HUES6 (cell line): Measurements from ENCODE around the gene KAT2B.

Experiments
- H3K27ac ChIP-seq: 2 replicates; pipeline ENCODE4 v1.7.0; 2013; ENCODE audit warnings: low read depth, mild to moderate bottlenecking, low read length, inconsistent platforms
- H3K27me3 ChIP-seq: 2 replicates; pipeline ENCODE4 v1.6.1; 2013; ENCODE audit warnings: low read length; ENCODE audit not compliant: control insufficient read depth, insufficient read depth
- H3K36me3 ChIP-seq: 2 replicates; pipeline ENCODE4 v1.6.1; 2013; ENCODE audit warnings: low read length; ENCODE audit not compliant: control insufficient read depth, insufficient read depth
- H3K4me1 ChIP-seq: 2 replicates; pipeline ENCODE4 v1.6.1; 2013; ENCODE audit warnings: low read length; ENCODE audit not compliant: control insufficient read depth, insufficient read depth
- H3K4me3 ChIP-seq: 2 replicates; pipeline ENCODE4 v1.5.1; 2013; ENCODE audit warnings: low read depth, low read length
- H3K9ac ChIP-seq: one replicate; pipeline ENCODE4 v1.6.1; 2013; ENCODE audit warnings: mild to moderate bottlenecking, low read length
- H3K9me3 ChIP-seq: 2 replicates; pipeline ENCODE4 v1.6.1; 2013; ENCODE audit warnings: low read depth, low read length; ENCODE audit not compliant: control insufficient read depth, insufficient read depth

KAT2B gene

GRCh38 chr3:20100151-20100550 lies 59.9 kb downstream of the KAT2B start:
- H3K9ac ChIP-seq, result no peak overlapping the region
- no peaks in the 10 kb centered on the region for H3K4me1 ChIP-seq
- no peaks in the 10 kb centered on the region for H3K9me3 ChIP-seq
- no peak overlapping the region for H3K4me3 ChIP-seq
- no peak overlapping the region for H3K27ac ChIP-seq
- H3K36me3 ChIP-seq, result no peaks in the 10 kb centered on the region
- H3K27me3 ChIP-seq, result no peaks in the 10 kb centered on the region

- H3K9me3 ChIP-seq, result no peaks in the 10 kb centered on the region
- H3K27ac ChIP-seq, result no peak overlapping the region
- no peaks in the 10 kb centered on the region for H3K36me3 ChIP-seq
- no peaks in the 10 kb centered on the region for H3K4me1 ChIP-seq
- H3K4me3 ChIP-seq, result no peak overlapping the region
- no peak overlapping the region for H3K9ac ChIP-seq
- no peaks in the 10 kb centered on the region for H3K27me3 ChIP-seq
Measured at GRCh38 chr3:20101041-20101440, 60.8 kb downstream of the KAT2B start.

- Histone ChIP-seq H3K4me1 (no peaks in the 10 kb centered on the region), H3K36me3 (no peaks in the 10 kb centered on the region), H3K9me3 (no peaks in the 10 kb centered on the region), H3K9ac (no peak overlapping the region), H3K27ac (no peak overlapping the region), H3K27me3 (no peaks in the 10 kb centered on the region), H3K4me3 (no peak overlapping the region)
Measured at GRCh38 chr3:20103731-20104130, 63.5 kb downstream of the KAT2B start.

GRCh38 chr3:20104167-20104661 lies 64.0 kb downstream of the KAT2B start:
- Histone ChIP-seq H3K9me3 (no peaks in the 10 kb centered on the region), H3K9ac (no peak overlapping the region), H3K4me1 (no peaks in the 10 kb centered on the region), H3K4me3 (no peak overlapping the region), H3K27me3 (no peaks in the 10 kb centered on the region), H3K27ac (no peak overlapping the region), H3K36me3 (no peaks in the 10 kb centered on the region)

GRCh38 chr3:20105513-20106280 lies 65.5 kb downstream of the KAT2B start:
- Histone ChIP-seq H3K36me3 (no peaks in the 10 kb centered on the region), H3K27ac (no peak overlapping the region), H3K9me3 (no peaks in the 10 kb centered on the region)

GRCh38 chr3:20107722-20108121 lies 67.5 kb downstream of the KAT2B start:
- Histone ChIP-seq H3K27ac (no peak overlapping the region), H3K4me1 (peaks cover 11% of the 10 kb centered on the region), H3K9ac (no peak overlapping the region)

More at GRCh38 chr3:20105513-20106280, 65.5 kb downstream of the KAT2B start:
- no peak overlapping the region for H3K4me3 ChIP-seq
- no peaks in the 10 kb centered on the region for H3K27me3 ChIP-seq
- H3K4me1 ChIP-seq, result no peaks in the 10 kb centered on the region
- H3K9ac ChIP-seq, result no peak overlapping the region

GRCh38 chr3:20108869-20109268 lies 68.6 kb downstream of the KAT2B start:
- no peak overlapping the region for H3K9ac ChIP-seq
- H3K36me3 ChIP-seq, result no peaks in the 10 kb centered on the region
- H3K4me1 ChIP-seq, result peaks cover 11% of the 10 kb centered on the region
- no peak overlapping the region for H3K4me3 ChIP-seq
- no peaks in the 10 kb centered on the region for H3K27me3 ChIP-seq
- no peaks in the 10 kb centered on the region for H3K9me3 ChIP-seq
- no peak overlapping the region for H3K27ac ChIP-seq

More at GRCh38 chr3:20107722-20108121, 67.5 kb downstream of the KAT2B start:
- Histone ChIP-seq H3K36me3 (no peaks in the 10 kb centered on the region), H3K27me3 (no peaks in the 10 kb centered on the region), H3K4me3 (no peak overlapping the region), H3K9me3 (no peaks in the 10 kb centered on the region)

- H3K4me1 ChIP-seq, result peaks cover 11% of the 10 kb centered on the region
Measured at GRCh38 chr3:20110826-20111225, 70.6 kb downstream of the KAT2B start.

GRCh38 chr3:20111836-20112235 lies 71.6 kb downstream of the KAT2B start:
- no peak overlapping the region for H3K9ac ChIP-seq
- no peak overlapping the region for H3K4me3 ChIP-seq
- H3K27ac ChIP-seq, result no peak overlapping the region
- H3K27me3 ChIP-seq, result no peaks in the 10 kb centered on the region
- no peaks in the 10 kb centered on the region for H3K36me3 ChIP-seq
- H3K9me3 ChIP-seq, result no peaks in the 10 kb centered on the region
- peaks cover 11% of the 10 kb centered on the region for H3K4me1 ChIP-seq

More at GRCh38 chr3:20110826-20111225, 70.6 kb downstream of the KAT2B start:
- H3K9me3 ChIP-seq, result no peaks in the 10 kb centered on the region
- no peaks in the 10 kb centered on the region for H3K36me3 ChIP-seq
- no peak overlapping the region for H3K9ac ChIP-seq
- H3K27me3 ChIP-seq, result no peaks in the 10 kb centered on the region
- no peak overlapping the region for H3K27ac ChIP-seq
- no peak overlapping the region for H3K4me3 ChIP-seq

GRCh38 chr3:20121088-20121487 lies 80.8 kb downstream of the KAT2B start:
- H3K27me3 ChIP-seq, result no peaks in the 10 kb centered on the region
- H3K9ac ChIP-seq, result no peak overlapping the region
- H3K9me3 ChIP-seq, result no peaks in the 10 kb centered on the region
- H3K27ac ChIP-seq, result no peak overlapping the region
- no peak overlapping the region for H3K4me3 ChIP-seq
- no peaks in the 10 kb centered on the region for H3K36me3 ChIP-seq
- H3K4me1 ChIP-seq, result no peaks in the 10 kb centered on the region

- Histone ChIP-seq H3K27me3 (no peaks in the 10 kb centered on the region), H3K36me3 (no peaks in the 10 kb centered on the region), H3K4me3 (no peak overlapping the region), H3K4me1 (no peaks in the 10 kb centered on the region), H3K9me3 (no peaks in the 10 kb centered on the region), H3K9ac (no peak overlapping the region), H3K27ac (no peak overlapping the region)
Measured at GRCh38 chr3:20123131-20123652, 82.9 kb downstream of the KAT2B start.
